ENCODE results near the gene KCTD18. TPM values are rescaled to one million over a fixed set of nuclear protein-coding genes. Genes with fewer than 3 reads are reported as not detected.

KCTD18 gene
- total and polyA plus RNA-seq, 12 donors: 5.0 to 16.5 (median 9.9) TPM

- no peaks in the 10 kb centered on the region for H3K9me3 ChIP-seq
Measured at GRCh38 chr2:200476836-200477235, 33.0 kb downstream of the KCTD18 start.

GRCh38 chr2:200475795-200476194, 34.1 kb downstream of the KCTD18 start:
- Histone ChIP-seq H3K4me3 (no peak overlapping the region), H3K4me1 (peaks cover 0 to 6% (median 0%) of the 10 kb centered on the region in 9 donors), H3K36me3 (peaks cover 0 to 92% (median 46%) of the 10 kb centered on the region in 9 donors), H3K27me3 (no peaks in the 10 kb centered on the region), H3K9me3 (no peaks in the 10 kb centered on the region), H3K27ac (no peak overlapping the region)
- ATAC-seq (no peak), DNase-seq (no peak)
- intact Hi-C loops (cut with DNase I): loop anchor here in 6 of 10 donors (5.0 to 10.0 kb wide), 4 partner anchors 161 to 248 kb away; partner anchors contain the start of gene SPATS2L (in 3 of the 6)
- TF ChIP-seq CTCF (IDR thresholded peaks at IDR 0.05): no peak
- 97 to 98% methylated on average over 4 of the region's 4 CpGs for WGBS, 2 donors

More at GRCh38 chr2:200476836-200477235, 33.0 kb downstream of the KCTD18 start:
- Histone ChIP-seq H3K4me3 (peak overlapping the region in 5 of 10 donors; percentile 4 to 37 (median 28)), H3K27me3 (no peaks in the 10 kb centered on the region), H3K4me1 (peaks cover 0 to 6% (median 0%) of the 10 kb centered on the region in 9 donors), H3K36me3 (peaks cover 0 to 82% (median 46%) of the 10 kb centered on the region in 9 donors), H3K27ac (peak overlapping the region in 8 of 10 donors; percentile 41 to 78 (median 56))
- DNase-seq: no peak
- no peak for TF ChIP-seq CTCF (IDR thresholded peaks at IDR 0.05)
- intact Hi-C loops (cut with DNase I): loop anchor here in 6 of 10 donors (5.0 to 10.0 kb wide), 4 partner anchors 162 to 250 kb away; partner anchors contain the start of gene SPATS2L (in 3 of the 6)
- peak in 6 of 8 donors; percentile 20 to 47 (median 35) for ATAC-seq
- 79% methylated on average over 8 of the region's 8 CpGs for WGBS, 2 donors

GRCh38 chr2:200472853-200473464, 36.9 kb downstream of the KCTD18 start:
- peaks cover 0 to 98% (median 54%) of the 10 kb centered on the region in 9 donors for H3K36me3 ChIP-seq
- H3K9me3 ChIP-seq: no peaks in the 10 kb centered on the region
- ATAC-seq (no peak), DNase-seq (no peak)
- H3K27ac ChIP-seq: no peak overlapping the region
- peaks cover 0 to 2% (median 0%) of the 10 kb centered on the region in 9 donors for H3K4me1 ChIP-seq
- no peak overlapping the region for H3K4me3 ChIP-seq
- H3K27me3 ChIP-seq: no peaks in the 10 kb centered on the region
- WGBS, 2 donors: 94 to 97% methylated on average over 14 of the region's 14 CpGs
- no peak for TF ChIP-seq CTCF (IDR thresholded peaks at IDR 0.05)
- intact Hi-C loops (cut with DNase I): loop anchor here in 6 of 10 donors (5.0 to 10.0 kb wide), 4 partner anchors 158 to 491 kb away; partner anchors contain the start of gene SPATS2L (in 3 of the 6)

GRCh38 chr2:200471928-200472645, 37.8 kb downstream of the KCTD18 start:
- no peak for ATAC-seq
- Histone ChIP-seq H3K27me3 (no peaks in the 10 kb centered on the region), H3K27ac (no peak overlapping the region), H3K4me3 (no peak overlapping the region), H3K36me3 (peaks cover 0 to 98% (median 56%) of the 10 kb centered on the region in 9 donors), H3K9me3 (no peaks in the 10 kb centered on the region), H3K4me1 (peaks cover 0 to 8% (median 0%) of the 10 kb centered on the region in 9 donors)
- intact Hi-C loops (cut with DNase I): loop anchor here in 6 of 10 donors (5.0 to 10.0 kb wide), 4 partner anchors 157 to 490 kb away; partner anchors contain the start of gene SPATS2L (in 3 of the 6)
- WGBS, 2 donors: 87 to 88% methylated on average over 8 of the region's 8 CpGs
- TF ChIP-seq CTCF (IDR thresholded peaks at IDR 0.05): no peak
- DNase-seq: no peak
